H9 (cell line): ENCODE data around the gene SH2D6. TPM values are rescaled to one million over a fixed set of nuclear protein-coding genes. Genes with fewer than 3 reads are reported as not detected.

Source experiments
- DNase-seq: peaks from one replicate; pipeline ENCODE4 v3.0.0-alpha.2; 2017
- H2AFZ ChIP-seq: one replicate; pipeline ENCODE4 v1.6.1; 2013; ENCODE audit warnings: mild to moderate bottlenecking, low read length, control low read depth, moderate library complexity
- H2AK5ac ChIP-seq: 2 replicates; pipeline ENCODE4 v1.6.1; 2013; ENCODE audit warnings: low read length, control low read depth, mixed read lengths; ENCODE audit not compliant: insufficient read length
- H2BK120ac ChIP-seq: one replicate; pipeline ENCODE4 v1.6.1; 2013; ENCODE audit warnings: low read depth, mild to moderate bottlenecking, low read length, control low read depth, inconsistent platforms; ENCODE audit not compliant: poor library complexity, severe bottlenecking
- H2BK12ac ChIP-seq: 2 replicates; pipeline ENCODE4 v1.6.1; 2013; ENCODE audit warnings: low read length, control low read depth, mixed read lengths, low read depth; ENCODE audit not compliant: insufficient read length
- H2BK15ac ChIP-seq: 2 replicates; pipeline ENCODE4 v1.6.1; 2013; ENCODE audit warnings: low read depth, low read length, control low read depth
- H2BK20ac ChIP-seq: one replicate; pipeline ENCODE4 v1.6.1; 2013; ENCODE audit warnings: low read depth, mild to moderate bottlenecking, low read length, control low read depth, inconsistent platforms; ENCODE audit not compliant: poor library complexity, severe bottlenecking
- H2BK5ac ChIP-seq: 2 replicates; pipeline ENCODE4 v1.6.1; 2013; ENCODE audit warnings: low read length, control low read depth, mixed read lengths; ENCODE audit not compliant: insufficient read length
- H3K14ac ChIP-seq: 2 replicates; pipeline ENCODE4 v1.6.1; 2013; ENCODE audit warnings: low read length, control low read depth; ENCODE audit not compliant: insufficient read depth
- H3K18ac ChIP-seq: 2 replicates; pipeline ENCODE4 v1.6.1; 2013; ENCODE audit warnings: low read depth, mild to moderate bottlenecking, mixed read lengths, low read length, control low read depth; ENCODE audit not compliant: insufficient read length
- H3K23ac ChIP-seq: 2 replicates; pipeline ENCODE4 v1.6.1; 2013; ENCODE audit warnings: low read length, control low read depth, mixed read lengths, low read depth; ENCODE audit not compliant: insufficient read length
- H3K23me2 ChIP-seq: 2 replicates; pipeline ENCODE4 v1.6.1; 2013; ENCODE audit warnings: low read depth, mild to moderate bottlenecking, mixed read lengths, low read length, control low read depth; ENCODE audit not compliant: insufficient read length, poor library complexity, severe bottlenecking
- H3K27ac ChIP-seq: 2 replicates; pipeline ENCODE4 v1.5.1; 2013; ENCODE audit warnings: low read length, control low read depth, mixed read lengths, low read depth; ENCODE audit not compliant: insufficient read length
- H3K27me3 ChIP-seq: 2 replicates; pipeline ENCODE4 v1.6.1; 2013; ENCODE audit warnings: low read length, control low read depth, inconsistent platforms; ENCODE audit not compliant: insufficient read depth
- H3K4ac ChIP-seq: 2 replicates; pipeline ENCODE4 v1.6.1; 2013; ENCODE audit warnings: low read depth, mild to moderate bottlenecking, control low read depth, inconsistent platforms, low read length, moderate library complexity
- H3K4me1 ChIP-seq: 2 replicates; pipeline ENCODE4 v1.6.1; 2013; ENCODE audit warnings: low read length, control low read depth, inconsistent platforms; ENCODE audit not compliant: insufficient read depth
- H3K4me2 ChIP-seq: 2 replicates; pipeline ENCODE4 v1.6.1; 2013; ENCODE audit warnings: low read length, control low read depth, mixed read lengths; ENCODE audit not compliant: insufficient read length, insufficient read depth
- H3K56ac ChIP-seq: 2 replicates; pipeline ENCODE4 v1.6.1; 2013; ENCODE audit warnings: low read depth, mild to moderate bottlenecking, mixed read lengths, low read length, control low read depth; ENCODE audit not compliant: insufficient read length
- H3K79me1 ChIP-seq: 2 replicates; pipeline ENCODE4 v1.6.1; 2013; ENCODE audit warnings: low read depth, mild to moderate bottlenecking, moderate library complexity, low read length, control low read depth, inconsistent platforms; ENCODE audit not compliant: insufficient read depth, poor library complexity, severe bottlenecking
- H3K79me2 ChIP-seq: 2 replicates; pipeline ENCODE4 v1.6.1; 2013; ENCODE audit warnings: low read length, control low read depth, inconsistent platforms; ENCODE audit not compliant: insufficient read depth
- H3K9ac ChIP-seq: 2 replicates; pipeline ENCODE4 v1.6.1; 2013; ENCODE audit warnings: low read length, control low read depth, mixed read lengths; ENCODE audit not compliant: insufficient read length; ENCODE audit errors: extremely low read depth
- H3K9me3 ChIP-seq: one replicate; pipeline ENCODE4 v1.6.1; 2013; ENCODE audit warnings: low read depth, low read length, inconsistent platforms; ENCODE audit not compliant: control insufficient read depth
- H3T11ph ChIP-seq: one replicate; pipeline ENCODE4 v1.6.1; 2013; ENCODE audit warnings: mild to moderate bottlenecking, low read length, control low read depth, inconsistent platforms
- H4K20me1 ChIP-seq: one replicate; pipeline ENCODE4 v1.6.1; 2013; ENCODE audit not compliant: control insufficient read depth, insufficient read length, insufficient read depth
- H4K5ac ChIP-seq: 2 replicates; pipeline ENCODE4 v1.6.1; 2013; ENCODE audit warnings: low read depth, mild to moderate bottlenecking, mixed read lengths, low read length, control low read depth; ENCODE audit not compliant: insufficient read length
- H4K8ac ChIP-seq: replicated peaks from 2 replicates; pipeline ENCODE4 v1.6.1; 2013; ENCODE audit warnings: low read length, control low read depth, mixed read lengths, low read depth; ENCODE audit not compliant: insufficient read length
- H4K91ac ChIP-seq: 2 replicates; pipeline ENCODE4 v1.6.1; 2013; ENCODE audit warnings: low read depth, mild to moderate bottlenecking, moderate library complexity, mixed read lengths, low read length, control low read depth; ENCODE audit not compliant: insufficient read length
- H3K27ac Mint-ChIP-seq, 3 experiments: 2 replicates in 2 of 3; 3 replicates in 1 of 3; pipeline ENCODE4 v1.8.0; 2020 to 2021; ENCODE audit warnings: mixed read lengths in 3 of 3, mild to moderate bottlenecking in 1 of 3, moderate library complexity in 1 of 3
- H3K27me3 Mint-ChIP-seq: 2 replicates; pipeline ENCODE4 v1.8.0; 2021; ENCODE audit warnings: low read depth, mild to moderate bottlenecking, moderate library complexity, mixed read lengths
- H3K36me3 Mint-ChIP-seq, 3 experiments: 2 replicates in 2 of 3; 3 replicates in 1 of 3; pipeline ENCODE4 v1.8.0; 2020 to 2021; ENCODE audit warnings: low read depth in 3 of 3, mixed read lengths in 3 of 3; ENCODE audit not compliant: insufficient read depth in 1 of 3
- H3K4me1 Mint-ChIP-seq, 2 experiments: 2 replicates each; pipeline ENCODE4 v1.8.0; 2020; ENCODE audit warnings: mixed read lengths in 2 of 2
- H3K4me3 Mint-ChIP-seq, 2 experiments: 2 replicates in 1 of 2; 3 replicates in 1 of 2; pipeline ENCODE4 v1.8.0; 2020 to 2021; ENCODE audit warnings: mild to moderate bottlenecking in 2 of 2, mixed read lengths in 2 of 2, moderate library complexity in 1 of 2
- H3K9me3 Mint-ChIP-seq, 2 experiments: 2 replicates in 1 of 2; 3 replicates in 1 of 2; pipeline ENCODE4 v1.8.0; 2020; ENCODE audit warnings: mild to moderate bottlenecking in 2 of 2, mixed read lengths in 2 of 2, moderate library complexity in 1 of 2
- WGBS: extraction: QIAGEN DNeasy Blood & Tissue Kit; methylation state at CpG from one replicate; pipeline ENCODE4 v1.1.7; 2013; ENCODE audit warnings: missing lambda C conversion rate, low lambda C conversion rate, mixed read lengths; ENCODE audit not compliant: insufficient read length; ENCODE audit errors: extremely low coverage; 5-methylcytosine and 5-hydroxymethylcytosine counted together
- total RNA-seq: library from RNA; stranded (reverse); gene quantifications from 2 replicates; pipeline ENCODE4 v1.2.1, GENCODE V29; 2021
- TF ChIP-seq, protein P1 (sequence below): fragments of 200-600 bp; sonication (generic); conservative IDR thresholded peaks from 3 replicates; pipeline ENCODE4 v1.8.0; 2021; ENCODE audit warnings: antibody characterized with exemption, mild to moderate bottlenecking

The SH2D6 gene
- total RNA-seq, 1 experiment from 2014 or later = 0.61 TPM

DNA sequence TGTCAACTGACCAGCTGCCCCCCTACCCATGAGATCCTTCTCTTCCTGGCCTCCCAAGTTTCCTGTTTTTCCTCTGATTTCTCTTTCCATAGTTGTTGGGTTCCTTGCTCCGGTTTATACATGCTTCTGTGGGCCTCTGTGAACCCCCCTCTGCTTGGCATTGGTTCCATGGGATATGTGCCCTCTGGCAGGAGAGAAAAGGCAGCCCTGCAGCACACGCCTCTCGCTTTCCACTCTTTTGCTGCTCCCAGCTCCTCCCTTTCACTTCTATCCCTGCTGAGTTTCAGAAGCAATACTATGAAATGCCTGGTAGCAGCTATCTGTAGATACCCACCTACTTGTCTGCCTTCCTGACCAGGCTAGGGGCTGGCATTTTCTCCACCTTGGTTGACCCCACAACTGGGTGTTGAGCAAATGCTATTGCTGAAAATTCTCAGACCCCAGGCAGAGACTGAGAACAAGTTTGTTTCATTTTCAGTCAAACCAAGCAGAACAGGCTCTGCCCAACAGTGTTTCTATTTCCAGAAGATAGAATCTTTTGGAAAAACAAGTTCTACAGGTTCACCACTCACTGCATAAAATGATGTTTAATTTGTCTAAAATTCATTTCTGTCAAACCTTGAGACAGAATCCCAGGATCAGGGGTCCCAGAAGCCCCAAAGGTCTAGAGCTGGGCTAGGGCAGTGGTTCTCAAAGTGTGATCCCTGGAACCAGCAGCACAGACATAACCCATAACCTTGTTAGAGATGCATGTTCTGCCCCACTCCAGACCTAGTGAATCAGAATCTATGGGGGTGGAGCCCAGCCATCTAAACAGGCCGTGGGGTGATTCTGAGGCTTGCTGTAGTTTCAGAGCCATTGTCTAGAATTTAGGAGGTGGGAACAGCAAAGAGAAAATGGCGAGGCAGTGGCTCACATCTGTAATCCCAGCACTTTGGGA is 21.7 kb upstream of the SH2D6 start:
- no peaks in the 10 kb centered on the region for H3K27me3 Mint-ChIP-seq
- H2AFZ ChIP-seq = no peak overlapping the region
- H3K36me3 Mint-ChIP-seq = peaks cover 0 to 28% (median 22%) of the 10 kb centered on the region in 3 experiments; a peak in 6 of 7 replicates
- no peaks in the 10 kb centered on the region for H4K20me1 ChIP-seq
- no peak for DNase-seq
- no peaks in the 10 kb centered on the region for H3K4me1 ChIP-seq
- no peaks in the 10 kb centered on the region for H3K27me3 ChIP-seq
- H3K9me3 Mint-ChIP-seq = no peaks in the 10 kb centered on the region
- no peak overlapping the region for H3T11ph ChIP-seq
- H3K27ac Mint-ChIP-seq = no peak overlapping the region; a peak in 1 of 7 replicates
- TF ChIP-seq, protein P1, sequence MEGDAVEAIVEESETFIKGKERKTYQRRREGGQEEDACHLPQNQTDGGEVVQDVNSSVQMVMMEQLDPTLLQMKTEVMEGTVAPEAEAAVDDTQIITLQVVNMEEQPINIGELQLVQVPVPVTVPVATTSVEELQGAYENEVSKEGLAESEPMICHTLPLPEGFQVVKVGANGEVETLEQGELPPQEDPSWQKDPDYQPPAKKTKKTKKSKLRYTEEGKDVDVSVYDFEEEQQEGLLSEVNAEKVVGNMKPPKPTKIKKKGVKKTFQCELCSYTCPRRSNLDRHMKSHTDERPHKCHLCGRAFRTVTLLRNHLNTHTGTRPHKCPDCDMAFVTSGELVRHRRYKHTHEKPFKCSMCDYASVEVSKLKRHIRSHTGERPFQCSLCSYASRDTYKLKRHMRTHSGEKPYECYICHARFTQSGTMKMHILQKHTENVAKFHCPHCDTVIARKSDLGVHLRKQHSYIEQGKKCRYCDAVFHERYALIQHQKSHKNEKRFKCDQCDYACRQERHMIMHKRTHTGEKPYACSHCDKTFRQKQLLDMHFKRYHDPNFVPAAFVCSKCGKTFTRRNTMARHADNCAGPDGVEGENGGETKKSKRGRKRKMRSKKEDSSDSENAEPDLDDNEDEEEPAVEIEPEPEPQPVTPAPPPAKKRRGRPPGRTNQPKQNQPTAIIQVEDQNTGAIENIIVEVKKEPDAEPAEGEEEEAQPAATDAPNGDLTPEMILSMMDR = no peak
- H3K23me2 ChIP-seq = no peaks in the 10 kb centered on the region
- no peak overlapping the region for H3K23ac ChIP-seq
- H2BK5ac ChIP-seq = no peak overlapping the region
- no peak overlapping the region for H2BK20ac ChIP-seq
- no peak overlapping the region for H3K4me2 ChIP-seq
- H3K14ac ChIP-seq = no peak overlapping the region
- H2BK12ac ChIP-seq = no peak overlapping the region
- H3K9ac ChIP-seq = no peak overlapping the region
- H3K4ac ChIP-seq = no peak overlapping the region
- H3K79me1 ChIP-seq = no peaks in the 10 kb centered on the region
- H2BK15ac ChIP-seq = no peak overlapping the region
- no peak overlapping the region for H2BK120ac ChIP-seq
- no peak overlapping the region for H4K8ac ChIP-seq
- H3K56ac ChIP-seq = no peak overlapping the region
- H4K5ac ChIP-seq = no peak overlapping the region
- H3K4me3 Mint-ChIP-seq = no peak overlapping the region
- H3K18ac ChIP-seq = no peak overlapping the region
- H3K27ac ChIP-seq = no peak overlapping the region
- no peaks in the 10 kb centered on the region for H3K79me2 ChIP-seq
- no peaks in the 10 kb centered on the region for H3K9me3 ChIP-seq
- H4K91ac ChIP-seq = no peak overlapping the region
- peaks cover 8 to 12% of the 10 kb centered on the region in 2 experiments; a peak in 3 of 4 replicates for H3K4me1 Mint-ChIP-seq
- H2AK5ac ChIP-seq = no peak overlapping the region
- no CpG with 5 or more reads among the region's 5 CpGs for WGBS
